ENCODE measurements around the gene VCAN. TPM values are rescaled to one million over a fixed set of nuclear protein-coding genes. Genes with fewer than 3 reads are reported as not detected.
A peak's percentile ranks its signal among the peaks of the same experiment; 100 is the strongest.

VCAN gene
- total and polyA plus RNA-seq, 2 of the 4 experiments (the other 2 are of a cell fraction): 45.3 to 158 TPM

- intact Hi-C loops (cut with micrococcal nuclease): no loop called here
- WGBS, 2 experiments (ENCODE audit: extremely low coverage in 2 of 2, insufficient read length in 1 of 2): no CpG with 5 or more reads among the region's 4 CpGs
Observed at GRCh38 chr5:83441747-83442146, 29.8 kb upstream of the VCAN start.

More at GRCh38 chr5:83441747-83442146, 29.8 kb upstream of the VCAN start:
- Histone ChIP-seq H3K9me1 (ENCODE audit: insufficient read depth, low read length) (no peaks in the 10 kb centered on the region), H3K4ac (ENCODE audit: low read depth, low read length) (no peak overlapping the region), H4K91ac (ENCODE audit: insufficient read depth, low read depth, low read length) (no peak overlapping the region), H2BK20ac (ENCODE audit: low read depth, low read length) (no peak overlapping the region), H3K27ac (ENCODE audit: insufficient read depth, low read length) (no peak overlapping the region), H4K5ac (ENCODE audit: low read depth, low read length) (no peak overlapping the region), H3K56ac (ENCODE audit: extremely low read depth, insufficient read depth, low read length) (no peak overlapping the region), H4K20me1 (ENCODE audit: insufficient read depth, low read length) (no peaks in the 10 kb centered on the region), H3K79me1 (ENCODE audit: low read depth in 1 of 2, low read length in 2 of 2) (no peaks in the 10 kb centered on the region), H2BK5ac (ENCODE audit: low read depth, low read length, poor library complexity, severe bottlenecking) (no peak overlapping the region), H4K8ac (ENCODE audit: low read depth in 2 of 2, low read length in 2 of 2) (no peak overlapping the region), H3K14ac (replicated peaks; ENCODE audit: low read depth, low read length) (no peak overlapping the region), H3K23ac (ENCODE audit: low read depth, low read length) (no peak overlapping the region), H3K36me3 (ENCODE audit: control insufficient read depth, insufficient read depth, low read length) (no peaks in the 10 kb centered on the region), H3K9ac (ENCODE audit: low read depth, low read length) (no peak overlapping the region), H3K4me1 (ENCODE audit: control insufficient read depth, insufficient read depth, low read length) (peaks cover 2% of the 10 kb centered on the region; the same call in 1 of the 2 replicates), H3K4me2 (ENCODE audit: low read depth, low read length) (no peak overlapping the region), H2AK9ac (replicated peaks; ENCODE audit: low read depth, low read length, poor library complexity) (no peak overlapping the region), H2BK15ac (ENCODE audit: low read depth, low read length) (no peak overlapping the region), H2AFZ (replicated peaks; ENCODE audit: low read length, poor library complexity) (no peak overlapping the region), H3K4me3 (ENCODE audit: insufficient read depth, low read depth, low read length) (no peak overlapping the region), H3K9me3 (ENCODE audit: control insufficient read depth, insufficient read depth, low read length) (no peaks in the 10 kb centered on the region), H3K18ac (ENCODE audit: low read depth, low read length) (no peak overlapping the region), H3K27me3 (ENCODE audit: control insufficient read depth, insufficient read depth, low read length) (no peaks in the 10 kb centered on the region), H2AK5ac (ENCODE audit: low read depth, low read length) (no peak overlapping the region), H2BK120ac (ENCODE audit: low read depth, low read length) (no peak overlapping the region)
- in situ Hi-C loops (cut with MboI; ENCODE audit: low sequenced_read_pairs) (loop anchor here (25.0 kb wide), 1 partner anchor 804 kb away; no protein-coding TSS in a partner anchor), dilution Hi-C loops (cut with HindIII; ENCODE audit: low sequenced_read_pairs, unreplicated experiment) (no loop called here)
- ChIA-PET POLR2A (ENCODE audit: unreplicated experiment) (interaction anchor here (0.6 kb wide), 1 partner anchor 371 kb away, joined by 3 read pairs; no protein-coding TSS in a partner anchor), CTCF (no interaction called here)
- TF ChIP-seq NFE2L2 (IDR thresholded peaks at IDR 0.05; ENCODE audit: low read depth, low read length) (no peak), CEBPB (IDR thresholded peaks at IDR 0.05; ENCODE audit: low read depth, low read length) (peak; percentile 93)
- no TSS peak for BruUV-seq (replicated peaks)
- ATAC-seq (ENCODE audit: low read depth): no peak
- DNase-seq: no peak

Measured in IMR-90 (cell line).